ENCODE results near the gene KCMF1. TPM values are rescaled to one million over a fixed set of nuclear protein-coding genes. Genes with fewer than 3 reads are reported as not detected.

The KCMF1 gene
- total and polyA plus RNA-seq, 2 experiments from 2014 or later = 30.7 to 47.8 TPM

GRCh38 chr2:84980263-84980983 lies 9.5 kb downstream of the KCMF1 start:
- Histone ChIP-seq H3K9me3 (ENCODE audit: low read depth) (no peaks in the 10 kb centered on the region), H3K36me3 (no peaks in the 10 kb centered on the region), H3K4me3 (no peak overlapping the region), H3K4me1 (ENCODE audit: low read depth) (no peaks in the 10 kb centered on the region), H3K27me3 (no peaks in the 10 kb centered on the region), H3K27ac (no peak overlapping the region)
- DNase-seq (ENCODE audit: low read depth in 1 of 2, low spot score in 1 of 2) = no peak
- TF ChIP-seq CTCF (IDR thresholded peaks at IDR 0.05; ENCODE audit: low read depth, low read length) = no peak

GRCh38 chr2:84986018-84986417 lies 15.1 kb downstream of the KCMF1 start:
- no peak for TF ChIP-seq CTCF (IDR thresholded peaks at IDR 0.05; ENCODE audit: low read depth, low read length)
- no peak overlapping the region for H3K4me3 ChIP-seq
- DNase-seq (ENCODE audit: low read depth in 1 of 2, low spot score in 1 of 2) = no peak
- peak overlapping the region; percentile 36 for H3K27ac ChIP-seq
- H3K9me3 ChIP-seq (ENCODE audit: low read depth) = no peaks in the 10 kb centered on the region
- H3K27me3 ChIP-seq = no peaks in the 10 kb centered on the region
- H3K36me3 ChIP-seq = no peaks in the 10 kb centered on the region
- peaks cover 10% of the 10 kb centered on the region for H3K4me1 ChIP-seq (ENCODE audit: low read depth)

DNA sequence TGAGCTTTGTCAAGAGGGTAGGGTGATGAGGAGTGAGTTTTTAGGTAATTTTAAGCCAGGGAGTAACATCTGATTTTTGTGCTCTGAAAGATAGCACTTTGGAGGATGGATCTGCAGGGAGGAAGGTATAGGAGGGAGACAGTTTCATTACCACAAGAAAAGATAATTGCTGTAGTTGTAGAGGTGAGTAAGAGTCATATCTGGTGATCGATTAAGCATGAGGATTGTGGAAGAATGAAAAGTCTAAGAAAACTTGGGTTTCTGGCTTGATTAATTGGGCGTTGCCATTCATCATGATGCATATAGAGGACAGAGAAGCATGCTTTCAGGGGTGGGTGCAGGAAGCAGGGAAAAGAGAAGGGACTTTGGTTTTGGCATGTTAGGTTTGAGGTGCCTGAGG lies 18.5 kb downstream of the KCMF1 start:
- Histone ChIP-seq H3K9me3 (ENCODE audit: low read depth) (no peaks in the 10 kb centered on the region), H3K27me3 (no peaks in the 10 kb centered on the region), H3K4me1 (ENCODE audit: low read depth) (peaks cover 10% of the 10 kb centered on the region), H3K4me3 (no peak overlapping the region), H3K36me3 (no peaks in the 10 kb centered on the region), H3K27ac (no peak overlapping the region)
- TF ChIP-seq CTCF (IDR thresholded peaks at IDR 0.05; ENCODE audit: low read depth, low read length) = no peak
- no peak for DNase-seq (ENCODE audit: low read depth in 1 of 2, low spot score in 1 of 2)

DNA sequence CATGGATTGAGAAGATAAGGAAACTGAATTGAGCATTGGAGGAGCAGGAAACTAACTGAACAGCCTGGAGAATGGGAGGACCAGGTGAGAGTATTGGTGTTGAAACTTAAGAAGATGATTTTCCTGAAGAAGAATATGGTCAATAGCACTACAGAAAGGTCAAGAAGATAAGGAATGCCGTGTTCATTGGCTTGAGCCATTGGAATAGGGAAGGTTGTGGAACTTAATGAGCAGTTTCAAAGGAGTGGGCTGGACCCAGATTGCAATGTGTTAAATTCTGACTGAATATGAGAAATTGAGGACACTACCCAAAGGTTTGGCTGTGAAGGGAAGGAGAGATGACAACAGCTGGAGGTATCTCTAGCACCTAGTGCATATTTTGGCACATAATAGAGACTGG lies 19.0 kb downstream of the KCMF1 start:
- no peaks in the 10 kb centered on the region for H3K27me3 ChIP-seq
- H3K4me3 ChIP-seq = no peak overlapping the region
- DNase-seq (ENCODE audit: low read depth in 1 of 2, low spot score in 1 of 2) = no peak
- peaks cover 10% of the 10 kb centered on the region for H3K4me1 ChIP-seq (ENCODE audit: low read depth)
- no peak for TF ChIP-seq CTCF (IDR thresholded peaks at IDR 0.05; ENCODE audit: low read depth, low read length)
- H3K36me3 ChIP-seq = no peaks in the 10 kb centered on the region
- no peaks in the 10 kb centered on the region for H3K9me3 ChIP-seq (ENCODE audit: low read depth)
- no peak overlapping the region for H3K27ac ChIP-seq

- Histone ChIP-seq H3K27me3 (no peaks in the 10 kb centered on the region), H3K4me1 (ENCODE audit: low read depth) (peaks cover 10% of the 10 kb centered on the region), H3K27ac (peak overlapping the region; percentile 23), H3K4me3 (no peak overlapping the region), H3K36me3 (no peaks in the 10 kb centered on the region), H3K9me3 (ENCODE audit: low read depth) (no peaks in the 10 kb centered on the region)
- DNase-seq (ENCODE audit: low read depth in 1 of 2, low spot score in 1 of 2) = peak in 1 of 2 donors; percentile 33
- no peak for TF ChIP-seq CTCF (IDR thresholded peaks at IDR 0.05; ENCODE audit: low read depth, low read length)
Measured at GRCh38 chr2:84991404-84992160, 20.6 kb downstream of the KCMF1 start.
